Aorta (tissue), 5 donors: ENCODE data around the gene EPN2. TPM values are rescaled to one million over a fixed set of nuclear protein-coding genes. Genes with fewer than 3 reads are reported as not detected.
A peak's percentile ranks its signal among the peaks of the same experiment; 100 is the strongest.

Source experiments
- ATAC-seq: fragments of 200-7000 bp; cut with Tn5 transposase; one replicate; pipeline ENCODE4 v1.9.1; 2022; ENCODE audit warnings: moderate library complexity; ENCODE audit not compliant: low FRiP score
- DNase-seq, 2 donors: peaks; one replicate each; pipeline ENCODE4 v3.0.0-alpha.2; 2020
- H3K27ac ChIP-seq, 2 donors: one replicate each; pipeline ENCODE4 v1.5.1; 2013; ENCODE audit warnings: low read length in 2 of 2, mild to moderate bottlenecking in 2 of 2, moderate library complexity in 2 of 2, control low read depth in 1 of 2, inconsistent platforms in 1 of 2, low read depth in 1 of 2
- H3K27me3 ChIP-seq, 2 donors: one replicate each; pipeline ENCODE4 v1.6.1; 2013; ENCODE audit warnings: control low read depth in 1 of 2, low read length in 1 of 2, mild to moderate bottlenecking in 1 of 2, moderate library complexity in 1 of 2; ENCODE audit not compliant: insufficient read depth in 2 of 2, control insufficient read depth in 1 of 2
- H3K36me3 ChIP-seq, 2 donors: one replicate each; pipeline ENCODE4 v1.6.1; 2013; ENCODE audit warnings: control low read depth in 1 of 2, low read length in 1 of 2, mild to moderate bottlenecking in 1 of 2; ENCODE audit not compliant: insufficient read depth in 2 of 2, control insufficient read depth in 1 of 2
- H3K4me1 ChIP-seq, 2 donors: one replicate each; pipeline ENCODE4 v1.6.1; 2013; ENCODE audit warnings: low read length in 2 of 2, control low read depth in 1 of 2, mild to moderate bottlenecking in 1 of 2, moderate library complexity in 1 of 2; ENCODE audit not compliant: insufficient read depth in 2 of 2, control insufficient read depth in 1 of 2
- H3K4me3 ChIP-seq, 2 donors: one replicate each; pipeline ENCODE4 v1.5.1; 2013; ENCODE audit warnings: low read length in 2 of 2, control low read depth in 1 of 2, mild to moderate bottlenecking in 1 of 2
- H3K9me3 ChIP-seq: one replicate; pipeline ENCODE4 v1.6.1; 2013; ENCODE audit warnings: mild to moderate bottlenecking, low read length; ENCODE audit not compliant: control insufficient read depth
- WGBS, 2 donors: extraction: QIAGEN DNeasy Blood & Tissue Kit; methylation state at CpG; one replicate each; pipeline ENCODE4 v1.1.7; 2013; 5-methylcytosine and 5-hydroxymethylcytosine counted together
- intact Hi-C, 2 donors: fragments of 100-400 bp; cut with DNase I; formaldehyde crosslinking; loops; one replicate each; pipeline versions ENCODE4 v1.14.2 to v1.15.0; 2022
- polyA plus RNA-seq, 2 donors: library from polyadenylated mRNA; stranded (reverse); fragments of 200-250 nt; gene quantifications; one replicate each; pipeline ENCODE4 v1.2.3, GENCODE V29; 2013
- total RNA-seq, 2 donors: library from RNA; stranded (reverse); fragmentation: NEBNext Ultra II Directional; extraction: Animal tissue kit (Norgen Biotek cat#: 25700); gene quantifications; one replicate each; pipeline ENCODE4 v1.2.1, GENCODE V29; 2021
- donor health status: healthy with polysubstance abuse.
- donor health status: Bipolar disorder and iron deficiency.
- donor health status: DM: no; HTN: no; CAD: no.
- donor health status: DM: no; HTN: no; CAD: no.
- donor health status: DM: yes; HTN: yes; CAD: no.

The EPN2 gene
- total and polyA plus RNA-seq, 4 donors: 8.6 to 67.7 (median 40.1) TPM

DNA sequence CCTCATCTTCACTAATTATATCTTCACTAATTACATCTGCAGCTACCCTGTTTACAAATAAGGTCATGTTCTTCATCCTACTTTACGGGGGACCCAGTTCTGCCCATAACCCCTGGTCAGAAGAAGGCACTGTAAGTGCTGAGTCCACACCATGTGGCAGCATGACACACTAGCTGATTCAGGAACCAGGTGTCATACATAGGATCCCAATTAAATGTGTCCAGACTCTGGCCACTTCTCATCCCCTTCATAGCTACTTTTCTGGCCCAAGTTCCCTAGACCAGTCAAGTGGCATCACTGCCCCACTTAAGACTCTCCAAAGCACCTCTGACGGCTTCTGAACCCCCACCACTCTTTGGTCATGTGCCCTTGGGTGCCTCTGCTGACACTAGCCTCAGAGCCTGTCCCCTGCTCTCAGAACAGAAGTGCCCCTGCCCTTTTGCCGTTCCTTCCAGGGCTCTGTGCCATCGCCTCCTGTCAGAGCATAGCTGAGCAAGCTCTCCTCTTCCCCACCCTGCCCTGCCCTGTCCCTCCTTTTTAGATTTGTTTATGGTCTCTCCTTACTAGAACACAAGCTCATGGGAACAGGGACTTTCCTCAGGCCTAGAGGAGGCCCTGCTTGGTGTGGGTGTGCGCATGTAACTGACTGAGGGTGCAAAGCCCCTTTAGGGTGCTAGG lies 64.2 kb downstream of the EPN2 start:
- no peaks in the 10 kb centered on the region for H3K4me1 ChIP-seq
- ATAC-seq: no peak
- DNase-seq: peak in 1 of 2 donors; percentile 8

DNA sequence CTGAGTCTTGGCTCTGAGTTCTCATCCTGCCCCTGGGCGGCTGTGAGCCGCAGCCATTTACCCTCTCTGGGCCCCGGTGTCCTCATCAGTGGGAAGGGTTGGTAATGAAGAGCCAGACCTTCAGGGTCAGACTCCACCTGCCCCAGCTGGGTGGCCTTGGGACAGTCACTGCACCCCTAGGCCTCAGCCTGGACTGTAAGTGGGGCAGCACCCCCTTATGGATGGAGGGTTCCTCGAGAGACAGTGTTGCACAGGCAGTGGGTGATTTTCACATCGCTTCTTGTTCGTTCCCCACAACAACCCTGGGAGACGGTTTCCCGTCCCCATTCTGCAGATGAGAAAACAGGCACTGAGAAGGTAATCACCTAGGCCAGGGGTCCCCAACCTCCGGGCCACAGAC lies 64.8 kb downstream of the EPN2 start:
- Histone ChIP-seq H3K9me3 (no peaks in the 10 kb centered on the region), H3K4me1 (no peaks in the 10 kb centered on the region), H3K36me3 (no peaks in the 10 kb centered on the region), H3K27me3 (no peaks in the 10 kb centered on the region), H3K27ac (no peak overlapping the region), H3K4me3 (no peak overlapping the region)
- intact Hi-C loops: no loop called here
- ATAC-seq (no peak), DNase-seq (peak in 1 of 2 donors; percentile 51)
- 94 to 95% methylated on average over 9 of the region's 9 CpGs for WGBS, 2 donors

More for the DNA sequence above, 64.2 kb downstream of the EPN2 start:
- intact Hi-C loops: no loop called here
- H3K4me3 ChIP-seq: no peak overlapping the region
- no peaks in the 10 kb centered on the region for H3K27me3 ChIP-seq
- 76 to 82% methylated on average over 5 of the region's 5 CpGs for WGBS, 2 donors
- no peak overlapping the region for H3K27ac ChIP-seq
- no peaks in the 10 kb centered on the region for H3K9me3 ChIP-seq
- H3K36me3 ChIP-seq: no peaks in the 10 kb centered on the region

DNA sequence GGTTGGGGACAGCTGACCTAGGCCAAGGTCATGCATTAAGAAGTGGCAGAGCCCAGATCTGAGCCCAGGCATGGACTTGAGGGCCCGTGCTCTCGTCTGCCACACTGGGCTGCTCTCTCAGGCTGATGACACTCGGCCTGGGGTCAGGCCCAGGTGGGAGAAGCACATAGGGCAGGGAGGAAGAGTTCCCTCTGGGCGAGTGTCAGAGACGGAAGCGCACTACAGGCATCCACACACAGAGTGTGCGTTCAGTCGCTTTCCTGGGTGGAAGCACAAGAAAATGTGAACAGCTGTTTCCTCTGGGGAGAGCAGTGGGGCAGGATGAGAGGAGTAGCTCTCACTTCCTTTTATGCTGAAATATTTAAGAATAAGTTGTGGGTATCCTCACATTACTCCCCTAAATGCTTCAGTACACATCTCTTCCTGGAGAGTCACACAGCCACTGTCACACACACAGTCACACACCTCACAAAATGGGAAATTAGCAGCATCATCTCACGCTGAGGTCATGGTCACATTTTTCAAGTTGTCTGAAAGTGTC lies 65.7 kb downstream of the EPN2 start:
- 90% methylated on average over 9 of the region's 9 CpGs for WGBS, 2 donors
- Histone ChIP-seq H3K27ac (no peak overlapping the region), H3K9me3 (no peaks in the 10 kb centered on the region), H3K36me3 (no peaks in the 10 kb centered on the region), H3K4me3 (no peak overlapping the region), H3K4me1 (no peaks in the 10 kb centered on the region), H3K27me3 (no peaks in the 10 kb centered on the region)
- intact Hi-C loops: no loop called here
- peak; percentile 54 to 71 for DNase-seq
- ATAC-seq: no peak

DNA sequence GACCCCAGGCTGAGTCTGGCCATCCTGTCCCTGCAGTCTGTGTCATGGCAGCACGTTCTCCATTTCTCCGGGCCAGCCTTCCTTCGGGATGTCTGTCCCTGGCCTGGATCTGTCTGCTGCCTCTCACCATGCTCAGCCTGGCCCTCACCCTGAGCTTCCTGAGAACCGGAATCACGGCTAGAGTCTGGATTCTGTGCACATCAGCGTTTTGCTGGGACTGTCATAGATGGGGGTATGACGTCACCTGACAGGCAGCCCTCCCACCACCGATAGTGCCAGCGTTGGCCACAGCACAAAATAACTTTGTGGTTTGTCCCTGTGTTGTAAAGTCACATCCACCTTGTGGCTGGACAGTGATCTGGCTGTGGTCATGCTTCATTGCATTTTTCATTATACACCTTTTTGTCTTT lies 66.2 kb downstream of the EPN2 start:
- Histone ChIP-seq H3K27ac (no peak overlapping the region), H3K27me3 (no peaks in the 10 kb centered on the region), H3K4me1 (no peaks in the 10 kb centered on the region), H3K36me3 (no peaks in the 10 kb centered on the region), H3K9me3 (no peaks in the 10 kb centered on the region), H3K4me3 (no peak overlapping the region)
- peak in 1 of 2 donors; percentile 68 for DNase-seq
- intact Hi-C loops: no loop called here
- ATAC-seq: no peak
- WGBS, 2 donors: 77 to 86% methylated on average over 9 of the region's 9 CpGs

DNA sequence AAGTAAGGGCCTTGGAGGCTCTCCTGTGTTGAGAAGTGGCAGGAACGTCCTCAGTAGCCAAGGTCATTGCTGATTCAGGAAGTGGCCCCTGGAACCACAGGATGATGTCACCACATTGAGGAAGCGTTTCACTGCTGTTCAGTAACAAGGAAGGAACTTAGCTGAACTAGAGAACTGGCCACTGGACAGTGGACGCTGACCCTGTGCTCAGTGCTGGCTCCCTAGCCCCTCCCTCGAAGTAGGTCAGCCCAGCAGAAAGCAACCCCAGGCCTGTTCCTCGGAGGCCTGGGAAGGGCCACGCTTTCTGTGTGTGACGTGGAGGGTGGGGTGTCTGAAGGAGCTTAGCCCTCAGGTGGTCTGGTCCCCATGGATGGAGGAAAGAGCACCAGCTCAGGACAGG lies 67.0 kb downstream of the EPN2 start:
- H3K9me3 ChIP-seq: no peaks in the 10 kb centered on the region
- no peaks in the 10 kb centered on the region for H3K4me1 ChIP-seq
- DNase-seq (peak; percentile 74 to 78), ATAC-seq (peak; percentile 69)
- no peak overlapping the region for H3K27ac ChIP-seq
- H3K36me3 ChIP-seq: no peaks in the 10 kb centered on the region
- intact Hi-C loops: no loop called here
- no peaks in the 10 kb centered on the region for H3K27me3 ChIP-seq
- H3K4me3 ChIP-seq: no peak overlapping the region
- 84% methylated on average over 7 of the region's 7 CpGs for WGBS, 2 donors

DNA sequence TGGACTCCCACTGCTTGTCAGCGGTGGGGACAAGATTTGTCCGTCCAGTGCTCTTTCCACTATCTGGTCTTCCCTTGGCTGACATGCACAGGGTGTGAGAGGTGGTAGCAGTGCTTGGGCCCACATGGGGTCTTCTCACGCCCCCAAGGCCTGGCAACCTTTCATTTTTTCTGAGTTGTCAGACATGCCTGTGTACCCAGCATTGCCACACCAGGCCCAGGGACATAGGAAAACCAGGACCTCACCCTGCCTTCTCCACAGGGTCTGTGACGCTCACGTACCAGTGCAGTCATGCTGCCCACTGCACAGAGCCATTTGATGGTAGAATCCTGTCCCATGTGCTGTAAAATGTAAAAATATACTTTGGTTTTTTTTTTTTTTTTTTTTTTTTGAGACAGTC lies 67.6 kb downstream of the EPN2 start:
- intact Hi-C loops: loop anchor here in 1 of 2 donors (5.0 kb wide), 1 partner anchor 47 kb away; no protein-coding TSS in a partner anchor
- no peak for ATAC-seq
- Histone ChIP-seq H3K27me3 (no peaks in the 10 kb centered on the region), H3K4me1 (no peaks in the 10 kb centered on the region), H3K9me3 (no peaks in the 10 kb centered on the region), H3K36me3 (no peaks in the 10 kb centered on the region), H3K27ac (no peak overlapping the region), H3K4me3 (no peak overlapping the region)
- WGBS, 2 donors: 93 to 95% methylated on average over 5 of the region's 5 CpGs
- peak in 1 of 2 donors; percentile 41 for DNase-seq

DNA sequence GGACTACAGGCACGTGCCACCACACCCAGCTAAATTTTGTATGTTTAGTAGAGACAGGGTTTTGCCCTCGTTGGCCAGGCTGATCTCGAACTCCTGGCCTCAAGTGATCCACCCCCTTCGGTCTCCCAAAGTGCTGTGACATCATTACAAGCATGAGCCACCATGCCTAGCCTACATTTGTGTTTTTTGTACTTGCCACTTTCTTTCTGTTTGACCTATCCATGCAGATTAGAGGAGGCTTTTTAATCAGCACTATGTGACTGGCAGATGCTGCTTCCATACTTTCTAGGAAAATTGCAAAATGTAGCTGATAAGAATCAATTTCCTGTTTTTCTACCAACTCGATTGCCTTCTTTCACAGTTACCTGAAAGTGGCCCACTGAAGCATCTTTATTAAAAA lies 68.1 kb downstream of the EPN2 start:
- no peak overlapping the region for H3K27ac ChIP-seq
- no peaks in the 10 kb centered on the region for H3K9me3 ChIP-seq
- 77 to 86% methylated on average over 5 of the region's 5 CpGs for WGBS, 2 donors
- no peaks in the 10 kb centered on the region for H3K4me1 ChIP-seq
- DNase-seq: peak in 1 of 2 donors; percentile 32
- no peaks in the 10 kb centered on the region for H3K36me3 ChIP-seq
- H3K27me3 ChIP-seq: no peaks in the 10 kb centered on the region
- ATAC-seq: no peak
- intact Hi-C loops: loop anchor here in 1 of 2 donors (5.0 kb wide), 1 partner anchor 48 kb away; no protein-coding TSS in a partner anchor
- H3K4me3 ChIP-seq: no peak overlapping the region

DNA sequence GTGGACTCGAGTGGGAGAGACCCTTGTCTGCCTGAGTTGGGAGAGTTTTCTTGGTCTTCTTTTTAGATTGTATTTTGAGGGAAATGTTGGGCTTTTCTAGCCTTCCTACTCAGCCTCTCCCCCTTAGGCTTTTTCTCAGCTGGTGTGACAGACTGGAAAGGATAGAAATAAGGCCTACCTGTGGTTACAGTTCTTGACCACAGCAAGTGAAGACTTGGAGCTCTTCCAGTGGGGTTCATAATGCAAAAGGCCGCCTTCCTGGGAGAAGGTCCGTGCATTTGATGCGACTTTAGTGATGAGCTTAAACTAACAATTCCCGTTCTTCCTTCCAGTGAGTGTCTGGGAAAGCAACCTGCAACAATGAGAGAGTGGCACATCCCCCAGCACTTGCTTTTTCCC lies 68.6 kb downstream of the EPN2 start:
- 93 to 96% methylated on average over 5 of the region's 5 CpGs for WGBS, 2 donors
- no peak overlapping the region for H3K27ac ChIP-seq
- intact Hi-C loops: loop anchor here in 1 of 2 donors (5.0 kb wide), 1 partner anchor 48 kb away; no protein-coding TSS in a partner anchor
- ATAC-seq: no peak
- no peak for DNase-seq
- no peaks in the 10 kb centered on the region for H3K9me3 ChIP-seq
- H3K36me3 ChIP-seq: no peaks in the 10 kb centered on the region
- no peak overlapping the region for H3K4me3 ChIP-seq
- H3K27me3 ChIP-seq: no peaks in the 10 kb centered on the region
- H3K4me1 ChIP-seq: no peaks in the 10 kb centered on the region
